ENCODE measurements around the gene STAT2. TPM values are rescaled to one million over a fixed set of nuclear protein-coding genes. Genes with fewer than 3 reads are reported as not detected.

The STAT2 gene
- total and polyA plus RNA-seq, 2 of the 13 experiments (the other 11 are each of a cell fraction or from before 2014, with no cell fraction given), result 43.5 to 84.6 TPM

GRCh38 chr12:56362130-56363059, 2.5 kb upstream of the STAT2 start, which contains the start of gene APOF (continued):
- TF ChIP-seq ZBTB33 (CRISPR knock-in tag; IDR thresholded peaks at IDR 0.05) (no peak), NR1H2 (CRISPR knock-in tag; IDR thresholded peaks at IDR 0.05; ENCODE audit: borderline replicate concordance, low read depth) (no peak), ZNF343 (CRISPR knock-in tag; IDR thresholded peaks at IDR 0.05) (no peak), MTF1 (CRISPR knock-in tag; IDR thresholded peaks at IDR 0.05) (no peak), MEIS1 (CRISPR knock-in tag; IDR thresholded peaks at IDR 0.05; ENCODE audit: borderline replicate concordance) (no peak), KLF11 (CRISPR knock-in tag; IDR thresholded peaks at IDR 0.05) (no peak), PHF5A (CRISPR knock-in tag; IDR thresholded peaks at IDR 0.05; ENCODE audit: low read depth, unreplicated experiment) (peak; percentile 39), SIN3B (IDR thresholded peaks at IDR 0.05; ENCODE audit: low read length) (no peak), CAMTA2 (CRISPR knock-in tag; IDR thresholded peaks at IDR 0.05; ENCODE audit: borderline replicate concordance) (no peak), ZBTB42 (CRISPR knock-in tag; IDR thresholded peaks at IDR 0.05) (no peak), ZNF670 (CRISPR knock-in tag; IDR thresholded peaks at IDR 0.05; ENCODE audit: borderline replicate concordance) (no peak), GTF2F1 (IDR thresholded peaks at IDR 0.05; ENCODE audit: low read length) (no peak), ZNF574 (CRISPR knock-in tag; IDR thresholded peaks at IDR 0.05) (no peak), NFYB (CRISPR knock-in tag; IDR thresholded peaks at IDR 0.05) (no peak), NFRKB (IDR thresholded peaks at IDR 0.05) (no peak)
- TF ChIP-seq, protein P1, sequence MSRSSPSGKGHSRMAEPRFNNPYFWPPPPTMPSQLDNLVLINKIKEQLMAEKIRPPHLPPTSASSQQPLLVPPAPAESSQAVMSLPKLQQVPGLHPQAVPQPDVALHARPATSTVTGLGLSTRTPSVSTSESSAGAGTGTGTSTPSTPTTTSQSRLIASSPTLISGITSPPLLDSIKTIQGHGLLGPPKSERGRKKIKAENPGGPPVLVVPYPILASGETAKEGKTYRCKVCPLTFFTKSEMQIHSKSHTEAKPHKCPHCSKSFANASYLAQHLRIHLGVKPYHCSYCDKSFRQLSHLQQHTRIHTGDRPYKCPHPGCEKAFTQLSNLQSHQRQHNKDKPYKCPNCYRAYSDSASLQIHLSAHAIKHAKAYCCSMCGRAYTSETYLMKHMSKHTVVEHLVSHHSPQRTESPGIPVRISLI (CRISPR knock-in tag; IDR thresholded peaks at IDR 0.05; ENCODE audit: borderline replicate concordance), result no peak; the same call in 1 of the 2 replicates
- TF ChIP-seq, protein P2, sequence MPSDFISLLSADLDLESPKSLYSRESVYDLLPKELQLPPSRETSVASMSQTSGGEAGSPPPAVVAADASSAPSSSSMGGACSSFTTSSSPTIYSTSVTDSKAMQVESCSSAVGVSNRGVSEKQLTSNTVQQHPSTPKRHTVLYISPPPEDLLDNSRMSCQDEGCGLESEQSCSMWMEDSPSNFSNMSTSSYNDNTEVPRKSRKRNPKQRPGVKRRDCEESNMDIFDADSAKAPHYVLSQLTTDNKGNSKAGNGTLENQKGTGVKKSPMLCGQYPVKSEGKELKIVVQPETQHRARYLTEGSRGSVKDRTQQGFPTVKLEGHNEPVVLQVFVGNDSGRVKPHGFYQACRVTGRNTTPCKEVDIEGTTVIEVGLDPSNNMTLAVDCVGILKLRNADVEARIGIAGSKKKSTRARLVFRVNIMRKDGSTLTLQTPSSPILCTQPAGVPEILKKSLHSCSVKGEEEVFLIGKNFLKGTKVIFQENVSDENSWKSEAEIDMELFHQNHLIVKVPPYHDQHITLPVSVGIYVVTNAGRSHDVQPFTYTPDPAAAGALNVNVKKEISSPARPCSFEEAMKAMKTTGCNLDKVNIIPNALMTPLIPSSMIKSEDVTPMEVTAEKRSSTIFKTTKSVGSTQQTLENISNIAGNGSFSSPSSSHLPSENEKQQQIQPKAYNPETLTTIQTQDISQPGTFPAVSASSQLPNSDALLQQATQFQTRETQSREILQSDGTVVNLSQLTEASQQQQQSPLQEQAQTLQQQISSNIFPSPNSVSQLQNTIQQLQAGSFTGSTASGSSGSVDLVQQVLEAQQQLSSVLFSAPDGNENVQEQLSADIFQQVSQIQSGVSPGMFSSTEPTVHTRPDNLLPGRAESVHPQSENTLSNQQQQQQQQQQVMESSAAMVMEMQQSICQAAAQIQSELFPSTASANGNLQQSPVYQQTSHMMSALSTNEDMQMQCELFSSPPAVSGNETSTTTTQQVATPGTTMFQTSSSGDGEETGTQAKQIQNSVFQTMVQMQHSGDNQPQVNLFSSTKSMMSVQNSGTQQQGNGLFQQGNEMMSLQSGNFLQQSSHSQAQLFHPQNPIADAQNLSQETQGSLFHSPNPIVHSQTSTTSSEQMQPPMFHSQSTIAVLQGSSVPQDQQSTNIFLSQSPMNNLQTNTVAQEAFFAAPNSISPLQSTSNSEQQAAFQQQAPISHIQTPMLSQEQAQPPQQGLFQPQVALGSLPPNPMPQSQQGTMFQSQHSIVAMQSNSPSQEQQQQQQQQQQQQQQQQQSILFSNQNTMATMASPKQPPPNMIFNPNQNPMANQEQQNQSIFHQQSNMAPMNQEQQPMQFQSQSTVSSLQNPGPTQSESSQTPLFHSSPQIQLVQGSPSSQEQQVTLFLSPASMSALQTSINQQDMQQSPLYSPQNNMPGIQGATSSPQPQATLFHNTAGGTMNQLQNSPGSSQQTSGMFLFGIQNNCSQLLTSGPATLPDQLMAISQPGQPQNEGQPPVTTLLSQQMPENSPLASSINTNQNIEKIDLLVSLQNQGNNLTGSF (CRISPR knock-in tag; IDR thresholded peaks at IDR 0.05), result no peak
